Measurements from ENCODE around the gene DPPA3.

The DPPA3 gene

DNA sequence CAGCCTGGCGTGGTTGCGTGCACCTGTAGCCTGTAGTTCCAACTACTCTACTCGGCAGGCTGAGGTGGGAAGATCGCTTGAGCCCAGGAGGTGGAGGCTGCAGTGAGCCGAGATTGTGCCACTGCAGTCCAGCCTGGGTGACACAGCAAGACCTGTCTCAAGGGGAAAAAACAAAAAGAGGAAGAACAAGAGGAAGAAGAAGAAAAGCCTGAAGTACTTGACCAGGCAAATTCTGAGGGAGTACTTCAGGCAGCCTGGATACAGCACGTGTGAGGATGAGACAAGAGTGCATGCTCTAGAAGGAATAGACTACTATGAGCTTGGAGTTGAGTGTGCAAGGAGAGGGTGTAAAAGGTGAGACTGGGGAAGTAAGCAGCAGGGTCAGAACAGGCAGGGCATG lies 17.4 kb upstream of the DPPA3 start:
- H3K79me2 ChIP-seq (ENCODE audit: control insufficient read depth, low read length), result no peaks in the 10 kb centered on the region
- H3K4me1 ChIP-seq (ENCODE audit: control insufficient read depth, low read length), result peaks cover 4% of the 10 kb centered on the region; the same call in 1 of the 2 replicates
- no peaks in the 10 kb centered on the region for H3K9me3 ChIP-seq (ENCODE audit: control insufficient read depth, insufficient read depth, low read length)
- no peaks in the 10 kb centered on the region for H3K36me3 ChIP-seq (ENCODE audit: control insufficient read depth, low read length)
- no peak overlapping the region for H3K4me2 ChIP-seq (ENCODE audit: low read length)
- no peak overlapping the region for H3K27ac ChIP-seq (ENCODE audit: low read depth, low read length)
- no peaks in the 10 kb centered on the region for H3K27me3 ChIP-seq (ENCODE audit: control insufficient read depth, low read length)
- no peaks in the 10 kb centered on the region for H4K20me1 ChIP-seq (ENCODE audit: control insufficient read depth, insufficient read depth, low read depth, low read length)
- H3K4me3 ChIP-seq (ENCODE audit: low read length), result no peak overlapping the region
- H3F3A ChIP-seq (ENCODE audit: control insufficient read depth, insufficient read depth), result no peaks in the 10 kb centered on the region
- TF ChIP-seq CTCF (IDR thresholded peaks at IDR 0.05; ENCODE audit: low read depth, low read length, poor library complexity, severe bottlenecking), result no peak
- no peak for TF ChIP-seq EZH2phosphoT487 (IDR thresholded peaks at IDR 0.05; ENCODE audit: borderline replicate concordance, low read length)
- H3K9me2 ChIP-seq (replicated peaks; ENCODE audit: control insufficient read depth, low read length), result no peaks in the 10 kb centered on the region

- H3K27ac ChIP-seq (ENCODE audit: low read depth, low read length), result no peak overlapping the region
- H3F3A ChIP-seq (ENCODE audit: control insufficient read depth, insufficient read depth), result no peaks in the 10 kb centered on the region
- no peak overlapping the region for H3K4me3 ChIP-seq (ENCODE audit: low read length)
- H3K4me1 ChIP-seq (ENCODE audit: control insufficient read depth, low read length), result peaks cover 4% of the 10 kb centered on the region; the same call in 1 of the 2 replicates
- H3K9me3 ChIP-seq (ENCODE audit: control insufficient read depth, insufficient read depth, low read length), result no peaks in the 10 kb centered on the region
- H3K9me2 ChIP-seq (replicated peaks; ENCODE audit: control insufficient read depth, low read length), result no peaks in the 10 kb centered on the region
- no peak overlapping the region for H3K4me2 ChIP-seq (ENCODE audit: low read length)
- no peak for TF ChIP-seq EZH2phosphoT487 (IDR thresholded peaks at IDR 0.05; ENCODE audit: borderline replicate concordance, low read length)
- no peak for TF ChIP-seq CTCF (IDR thresholded peaks at IDR 0.05; ENCODE audit: low read depth, low read length, poor library complexity, severe bottlenecking)
- H3K79me2 ChIP-seq (ENCODE audit: control insufficient read depth, low read length), result no peaks in the 10 kb centered on the region
- no peaks in the 10 kb centered on the region for H3K36me3 ChIP-seq (ENCODE audit: control insufficient read depth, low read length)
- H4K20me1 ChIP-seq (ENCODE audit: control insufficient read depth, insufficient read depth, low read depth, low read length), result no peaks in the 10 kb centered on the region
- H3K27me3 ChIP-seq (ENCODE audit: control insufficient read depth, low read length), result no peaks in the 10 kb centered on the region
Measured at GRCh38 chr12:7694556-7695236, 16.5 kb upstream of the DPPA3 start.

GRCh38 chr12:7695237-7695560 lies 16.0 kb upstream of the DPPA3 start:
- Histone ChIP-seq H3K36me3 (ENCODE audit: control insufficient read depth, low read length) (no peaks in the 10 kb centered on the region), H3K4me2 (ENCODE audit: low read length) (no peak overlapping the region), H3K9me2 (replicated peaks; ENCODE audit: control insufficient read depth, low read length) (no peaks in the 10 kb centered on the region), H3K79me2 (ENCODE audit: control insufficient read depth, low read length) (no peaks in the 10 kb centered on the region), H3K9me3 (ENCODE audit: control insufficient read depth, insufficient read depth, low read length) (no peaks in the 10 kb centered on the region), H4K20me1 (ENCODE audit: control insufficient read depth, insufficient read depth, low read depth, low read length) (no peaks in the 10 kb centered on the region), H3F3A (ENCODE audit: control insufficient read depth, insufficient read depth) (no peaks in the 10 kb centered on the region), H3K27me3 (ENCODE audit: control insufficient read depth, low read length) (no peaks in the 10 kb centered on the region), H3K27ac (ENCODE audit: low read depth, low read length) (no peak overlapping the region), H3K4me1 (ENCODE audit: control insufficient read depth, low read length) (peaks cover 4% of the 10 kb centered on the region; the same call in 1 of the 2 replicates), H3K4me3 (ENCODE audit: low read length) (no peak overlapping the region)
- TF ChIP-seq EZH2phosphoT487 (IDR thresholded peaks at IDR 0.05; ENCODE audit: borderline replicate concordance, low read length) (no peak), CTCF (IDR thresholded peaks at IDR 0.05; ENCODE audit: low read depth, low read length, poor library complexity, severe bottlenecking) (no peak)
